Right lobe of liver (tissue), 6 donors: ENCODE results near the gene HOXD8. TPM values are rescaled to one million over a fixed set of nuclear protein-coding genes. Genes with fewer than 3 reads are reported as not detected.

Experiments used
- ATAC-seq, 4 donors: fragments of 200-7000 bp; cut with Tn5 transposase; one replicate each; pipeline ENCODE4 v1.9.1; 2020; ENCODE audit warnings: mild to moderate bottlenecking in 4 of 4, moderate library complexity in 4 of 4
- DNase-seq, 3 donors: peaks; one replicate each; pipeline ENCODE4 v3.0.0-alpha.2; 2020
- H3K27ac ChIP-seq, 3 donors: fragments of 200-600 bp; one replicate each; pipeline ENCODE4 v1.8.0; 2022
- H3K27me3 ChIP-seq, 2 donors: fragments of 200-600 bp; one replicate each; pipeline ENCODE4 v1.8.0; 2022
- H3K36me3 ChIP-seq, 4 donors: fragments of 200-600 bp; sonication (generic) in 1 of 4; one replicate each; pipeline versions ENCODE4 v1.5.1 to v1.8.0; 2017 to 2022; ENCODE audit warnings: control low read depth in 1 of 4
- H3K4me1 ChIP-seq, 4 donors: fragments of 200-600 bp; sonication (generic) in 1 of 4; one replicate each; pipeline versions ENCODE4 v1.5.1 to v1.8.0; 2017 to 2022; ENCODE audit warnings: control low read depth in 1 of 4
- H3K4me3 ChIP-seq, 3 donors: fragments of 200-600 bp; one replicate each; pipeline ENCODE4 v1.8.0; 2022
- H3K9me3 ChIP-seq, 4 donors: fragments of 200-600 bp; sonication (generic) in 1 of 4; one replicate each; pipeline versions ENCODE4 v1.5.1 to v1.8.0; 2017 to 2022; ENCODE audit warnings: control low read depth in 1 of 4
- POLR2A ChIP-seq: fragments of 450-650 bp; IDR thresholded peaks from one replicate; pipeline ENCODE4 v1.6.1; 2017; ENCODE audit warnings: antibody characterized with exemption, mild to moderate bottlenecking
- WGBS: methylation state at CpG from one replicate; pipeline ENCODE4 v1.1.6; 2018; ENCODE audit warnings: low coverage, low lambda C conversion rate; ENCODE audit not compliant: insufficient coverage; ENCODE audit errors: missing lambda C conversion rate; 5-methylcytosine and 5-hydroxymethylcytosine counted together
- intact Hi-C, 2 donors: fragments of 100-400 bp; cut with DNase I; formaldehyde crosslinking; loops; one replicate each; pipeline versions ENCODE4 v1.11.2 to v1.14.1; 2022
- total RNA-seq, 6 experiments: library from RNA; depleted of rRNA in 2 of 6; stranded (reverse); fragments of >200 nt in 2 of 6; fragmentation: NEBNext Ultra II Directional in 3 of 6; extraction: Animal tissue kit (Norgen Biotek cat#: 25700) in 3 of 6; gene quantifications; one replicate each; pipeline versions ENCODE4 v1.1.0 to v1.2.4, GENCODE V29; 2016 to 2023
- TF ChIP-seq, protein P1 (sequence below), 4 donors: fragments of 200-600 bp in 3 of 4; fragments of 450-650 bp in 1 of 4; IDR thresholded peaks; one replicate each; pipeline versions ENCODE4 v1.5.1 to v1.8.0; 2016 to 2022; ENCODE audit warnings: antibody characterized with exemption in 4 of 4, mild to moderate bottlenecking in 2 of 4
- donor health status: DM: no; HTN: yes; CAD: no.
- donor health status: DM: no; HTN: no; CAD: no.
- donor health status: DM: no; HTN: no; CAD: no.
- donor health status: DM: no; HTN: yes; CAD: no.
- donor health status: DM: no; HTN: yes; CAD: no.

HOXD8 gene
- total RNA-seq, 6 experiments from 2014 or later: 0.74 TPM; not detected in 5

DNA sequence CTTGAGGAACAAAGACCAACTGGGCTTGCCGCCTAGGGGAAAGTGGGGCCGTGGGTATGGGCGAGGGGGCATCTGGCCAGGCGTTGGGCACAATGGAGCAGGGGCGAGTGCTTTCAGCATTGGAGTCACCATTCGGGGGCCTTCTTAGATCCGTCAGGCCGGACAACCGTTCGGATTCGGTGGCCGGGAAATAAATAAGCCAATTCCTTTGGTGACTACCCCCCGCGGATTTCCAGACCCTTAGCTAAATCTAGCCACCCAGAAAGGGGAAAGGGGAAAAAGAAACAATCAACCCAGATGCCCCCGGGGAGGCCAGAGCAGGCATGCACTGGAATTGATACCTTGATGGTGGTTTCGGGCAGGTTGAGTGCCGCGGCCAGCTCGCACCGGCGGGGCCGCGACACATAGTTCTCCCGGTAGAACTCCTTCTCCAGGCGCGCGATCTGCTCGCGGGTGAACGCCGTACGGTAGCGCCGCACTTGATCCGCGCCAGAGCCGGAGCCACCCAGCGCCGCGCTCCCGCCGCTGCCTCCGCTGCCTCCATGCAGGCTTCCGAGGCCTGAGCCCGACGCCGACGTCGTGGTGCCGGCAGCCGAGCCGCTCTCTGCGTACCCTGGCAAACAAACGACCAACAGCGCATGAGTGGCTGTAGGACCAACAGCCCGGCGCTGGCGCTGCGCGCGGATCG is 47.5 kb upstream of the HOXD8 start:
- intact Hi-C loops: loop anchor here in 1 of 2 donors (10.0 kb wide), 1 partner anchor 397 kb away; no protein-coding TSS in a partner anchor
- ATAC-seq: no peak
- no peak for DNase-seq
- H3K4me1 ChIP-seq: peaks cover 0 to 6% (median 0%) of the 10 kb centered on the region in 4 donors
- H3K27ac ChIP-seq: no peak overlapping the region
- WGBS: 4% methylated on average over 15 of the region's 62 CpGs
- no peaks in the 10 kb centered on the region for H3K9me3 ChIP-seq
- no peaks in the 10 kb centered on the region for H3K36me3 ChIP-seq
- H3K27me3 ChIP-seq: peaks cover 43 to 80% of the 10 kb centered on the region in 2 donors
- no peak overlapping the region for H3K4me3 ChIP-seq
- no peak for TF ChIP-seq POLR2A
- TF ChIP-seq, protein P1, sequence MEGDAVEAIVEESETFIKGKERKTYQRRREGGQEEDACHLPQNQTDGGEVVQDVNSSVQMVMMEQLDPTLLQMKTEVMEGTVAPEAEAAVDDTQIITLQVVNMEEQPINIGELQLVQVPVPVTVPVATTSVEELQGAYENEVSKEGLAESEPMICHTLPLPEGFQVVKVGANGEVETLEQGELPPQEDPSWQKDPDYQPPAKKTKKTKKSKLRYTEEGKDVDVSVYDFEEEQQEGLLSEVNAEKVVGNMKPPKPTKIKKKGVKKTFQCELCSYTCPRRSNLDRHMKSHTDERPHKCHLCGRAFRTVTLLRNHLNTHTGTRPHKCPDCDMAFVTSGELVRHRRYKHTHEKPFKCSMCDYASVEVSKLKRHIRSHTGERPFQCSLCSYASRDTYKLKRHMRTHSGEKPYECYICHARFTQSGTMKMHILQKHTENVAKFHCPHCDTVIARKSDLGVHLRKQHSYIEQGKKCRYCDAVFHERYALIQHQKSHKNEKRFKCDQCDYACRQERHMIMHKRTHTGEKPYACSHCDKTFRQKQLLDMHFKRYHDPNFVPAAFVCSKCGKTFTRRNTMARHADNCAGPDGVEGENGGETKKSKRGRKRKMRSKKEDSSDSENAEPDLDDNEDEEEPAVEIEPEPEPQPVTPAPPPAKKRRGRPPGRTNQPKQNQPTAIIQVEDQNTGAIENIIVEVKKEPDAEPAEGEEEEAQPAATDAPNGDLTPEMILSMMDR (IDR thresholded peaks at IDR 0.05): no peak

DNA sequence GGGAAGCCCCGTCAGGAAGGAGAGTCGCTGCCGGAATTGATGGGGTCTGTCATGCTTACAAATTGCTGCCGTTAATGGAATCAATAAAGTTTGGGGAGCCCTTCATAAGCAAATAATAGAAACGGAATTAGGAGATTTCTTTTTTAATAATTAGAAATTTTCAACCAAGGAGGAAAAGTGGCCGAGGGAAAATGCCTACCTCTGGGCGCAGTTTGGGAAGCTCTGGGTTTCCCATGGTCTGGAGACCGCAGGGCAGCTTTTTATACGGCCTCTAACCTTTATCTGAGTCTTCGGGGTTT is 47.0 kb upstream of the HOXD8 start:
- H3K4me1 ChIP-seq: peaks cover 0 to 6% (median 0%) of the 10 kb centered on the region in 4 donors
- DNase-seq (no peak), ATAC-seq (no peak)
- no peaks in the 10 kb centered on the region for H3K36me3 ChIP-seq
- no peak overlapping the region for H3K4me3 ChIP-seq
- peaks cover 46 to 80% of the 10 kb centered on the region in 2 donors for H3K27me3 ChIP-seq
- 7% methylated on average over 10 of the region's 10 CpGs for WGBS
- H3K9me3 ChIP-seq: no peaks in the 10 kb centered on the region
- TF ChIP-seq POLR2A: no peak
- TF ChIP-seq, protein P1 (IDR thresholded peaks at IDR 0.05): no peak
- intact Hi-C loops: loop anchor here in 1 of 2 donors (10.0 kb wide), 1 partner anchor 398 kb away; no protein-coding TSS in a partner anchor
- no peak overlapping the region for H3K27ac ChIP-seq

DNA sequence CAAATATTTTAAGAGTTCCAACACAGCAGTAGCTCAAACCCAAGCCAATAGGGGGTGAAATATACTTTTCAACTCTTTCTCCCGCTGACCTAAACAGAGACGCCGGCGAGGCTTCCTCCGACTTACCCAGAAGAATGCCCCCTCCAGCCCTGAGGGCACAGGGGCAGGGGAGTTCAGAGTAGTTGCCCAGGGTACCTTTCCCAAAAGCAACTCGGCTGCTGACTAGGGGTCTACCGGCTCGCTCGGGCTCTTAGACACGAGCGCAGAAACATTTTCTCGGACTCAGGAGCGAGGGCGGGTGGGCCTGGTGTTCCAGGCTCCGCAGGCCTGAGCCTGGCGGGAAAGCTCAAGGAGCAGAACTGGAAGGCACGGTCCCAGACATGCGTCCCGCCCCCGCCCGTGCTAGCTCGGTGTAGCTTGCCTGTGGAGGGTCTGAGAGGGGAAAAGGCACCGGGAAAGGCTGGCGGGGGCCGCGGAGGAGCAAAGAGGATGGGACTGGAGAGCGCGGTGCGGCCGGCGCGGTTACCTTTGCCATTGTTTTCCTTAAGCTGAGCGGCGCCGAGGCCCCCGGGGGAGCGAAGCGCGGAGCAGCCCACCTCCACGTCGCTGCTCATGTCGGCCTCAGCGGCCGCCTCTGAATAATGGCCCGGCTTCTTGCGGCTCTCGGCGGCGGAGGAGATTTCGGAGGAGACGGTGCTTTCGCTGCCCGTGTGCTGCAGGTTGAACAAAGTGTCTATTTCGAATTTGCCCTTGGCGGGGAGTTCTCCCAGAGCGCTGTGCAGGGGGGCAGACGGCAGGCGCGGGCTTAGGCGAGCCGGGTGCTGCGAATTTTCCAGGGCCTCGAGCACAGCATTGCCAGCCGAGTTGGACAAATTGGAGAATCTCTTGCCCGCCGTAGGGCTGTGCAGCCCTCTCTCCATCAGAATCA is 46.4 kb upstream of the HOXD8 start:
- WGBS: 3% methylated on average over 22 of the region's 66 CpGs
- Histone ChIP-seq H3K9me3 (no peaks in the 10 kb centered on the region), H3K4me1 (peaks cover 0 to 9% (median 2%) of the 10 kb centered on the region in 4 donors), H3K4me3 (no peak overlapping the region), H3K27ac (no peak overlapping the region), H3K36me3 (no peaks in the 10 kb centered on the region), H3K27me3 (peaks cover 46 to 79% of the 10 kb centered on the region in 2 donors)
- DNase-seq: no peak
- intact Hi-C loops: loop anchor here in 1 of 2 donors (10.0 kb wide), 1 partner anchor 398 kb away; no protein-coding TSS in a partner anchor
- ATAC-seq: no peak
- TF ChIP-seq POLR2A: no peak

DNA sequence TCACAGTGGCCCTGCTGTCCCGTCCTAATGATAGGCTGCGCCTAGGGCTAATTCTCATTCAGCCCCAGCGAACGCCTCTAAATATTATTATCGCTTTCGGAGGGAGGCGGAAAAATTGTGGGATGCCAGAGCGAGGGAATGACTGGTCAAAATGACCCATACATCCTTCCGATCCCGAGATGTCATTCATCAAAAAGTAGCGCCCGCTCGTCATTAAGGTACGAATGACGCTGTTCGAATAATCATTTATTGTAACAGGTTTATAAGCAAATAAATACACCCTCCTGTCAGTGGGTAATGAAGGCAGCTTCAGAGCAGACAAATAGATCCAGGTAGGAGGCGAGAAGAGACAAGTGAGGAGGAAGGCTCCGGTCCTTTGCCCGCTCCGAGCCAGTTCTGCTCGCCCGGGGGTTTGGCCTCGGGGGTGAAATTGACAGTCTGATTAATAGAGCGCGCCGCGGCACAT is 45.7 kb upstream of the HOXD8 start, which contains the start of gene EVX2:
Gene EVX2 (minus strand): TSS at position 167 of the 466 bp plus-strand sequence. CDS start 186 bp downstream, outside the sequence.
- intact Hi-C loops: loop anchor here in 1 of 2 donors (10.0 kb wide), 1 partner anchor 399 kb away; no protein-coding TSS in a partner anchor
- Histone ChIP-seq H3K27me3 (peaks cover 46 to 79% of the 10 kb centered on the region in 2 donors), H3K27ac (no peak within 1 kb of the TSS), H3K4me3 (no peak within 1 kb of the TSS), H3K4me1 (peaks cover 0 to 14% (median 4%) of the 10 kb centered on the region in 4 donors), H3K36me3 (no peaks in the 10 kb centered on the region), H3K9me3 (no peaks in the 10 kb centered on the region)
- DNase-seq (no peak), ATAC-seq (no peak)
- 14% methylated on average over 25 of the region's 27 CpGs for WGBS
- no peak for TF ChIP-seq POLR2A
- TF ChIP-seq, protein P1 (IDR thresholded peaks at IDR 0.05): no peak
